HUES48 (cell line): ENCODE results near the gene FAM163A.
"Not testable (repeated sequence)": the region's sequence is repeated elsewhere in the genome, so short reads cannot be mapped to it uniquely, and the experiment has no call there.

Experiments
- H3K27ac ChIP-seq: one replicate; pipeline ENCODE4 v1.7.0; 2013; ENCODE audit warnings: low read depth, low read length, inconsistent platforms
- H3K27me3 ChIP-seq: 2 replicates; pipeline ENCODE4 v1.6.1; 2013; ENCODE audit warnings: mild to moderate bottlenecking, low read length; ENCODE audit not compliant: control insufficient read depth, insufficient read depth
- H3K36me3 ChIP-seq: 2 replicates; pipeline ENCODE4 v1.6.1; 2013; ENCODE audit warnings: low read length; ENCODE audit not compliant: control insufficient read depth, insufficient read depth
- H3K4me1 ChIP-seq: 2 replicates; pipeline ENCODE4 v1.6.1; 2013; ENCODE audit warnings: mild to moderate bottlenecking, low read length; ENCODE audit not compliant: control insufficient read depth, insufficient read depth
- H3K4me3 ChIP-seq: 2 replicates; pipeline ENCODE4 v1.5.1; 2013; ENCODE audit warnings: mild to moderate bottlenecking, low read depth, low read length
- H3K9ac ChIP-seq: 2 replicates; pipeline ENCODE4 v1.6.1; 2013; ENCODE audit warnings: mild to moderate bottlenecking, low read depth, low read length, moderate library complexity
- H3K9me3 ChIP-seq: 2 replicates; pipeline ENCODE4 v1.6.1; 2013; ENCODE audit warnings: low read length; ENCODE audit not compliant: control insufficient read depth, insufficient read depth

FAM163A gene

DNA sequence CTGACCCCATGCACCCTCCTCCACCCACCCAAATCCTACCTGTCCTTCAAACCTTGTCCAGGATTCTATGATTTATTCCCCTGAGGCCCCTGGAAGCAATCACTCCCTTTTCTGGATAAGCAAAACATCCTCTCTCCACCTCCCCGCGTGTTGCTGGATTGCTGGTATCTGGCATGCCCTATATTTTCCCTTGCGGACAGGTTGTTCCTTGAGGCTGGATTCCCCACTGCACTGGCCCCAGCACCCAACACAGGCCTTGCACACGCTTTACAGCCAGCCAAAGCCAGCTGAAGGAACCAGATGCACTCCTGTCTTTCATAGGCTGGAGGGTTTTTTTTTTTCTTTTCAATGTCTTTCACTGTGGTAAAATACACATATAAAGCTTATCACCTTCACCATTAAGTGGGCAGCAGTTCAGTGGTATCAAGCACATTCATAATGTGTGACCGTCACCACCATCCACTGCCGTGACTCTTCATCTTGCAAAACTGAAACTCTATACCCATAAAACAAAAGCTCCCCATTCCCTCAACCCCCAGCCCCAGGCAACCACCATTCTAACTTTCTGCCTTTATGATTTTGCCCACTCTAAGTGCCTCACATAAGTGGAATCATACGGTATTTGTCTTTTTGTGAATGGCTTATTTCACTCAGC lies 83.7 kb downstream of the FAM163A start:
- no peaks in the 10 kb centered on the region for H3K9me3 ChIP-seq
- H3K9ac ChIP-seq, result no peak overlapping the region
- no peak overlapping the region for H3K4me3 ChIP-seq
- H3K27ac ChIP-seq, result no peak overlapping the region
- no peaks in the 10 kb centered on the region for H3K27me3 ChIP-seq
- H3K36me3 ChIP-seq, result no peaks in the 10 kb centered on the region
- H3K4me1 ChIP-seq, result peaks cover under 1% of the 10 kb centered on the region; the same call in 1 of the 2 replicates

DNA sequence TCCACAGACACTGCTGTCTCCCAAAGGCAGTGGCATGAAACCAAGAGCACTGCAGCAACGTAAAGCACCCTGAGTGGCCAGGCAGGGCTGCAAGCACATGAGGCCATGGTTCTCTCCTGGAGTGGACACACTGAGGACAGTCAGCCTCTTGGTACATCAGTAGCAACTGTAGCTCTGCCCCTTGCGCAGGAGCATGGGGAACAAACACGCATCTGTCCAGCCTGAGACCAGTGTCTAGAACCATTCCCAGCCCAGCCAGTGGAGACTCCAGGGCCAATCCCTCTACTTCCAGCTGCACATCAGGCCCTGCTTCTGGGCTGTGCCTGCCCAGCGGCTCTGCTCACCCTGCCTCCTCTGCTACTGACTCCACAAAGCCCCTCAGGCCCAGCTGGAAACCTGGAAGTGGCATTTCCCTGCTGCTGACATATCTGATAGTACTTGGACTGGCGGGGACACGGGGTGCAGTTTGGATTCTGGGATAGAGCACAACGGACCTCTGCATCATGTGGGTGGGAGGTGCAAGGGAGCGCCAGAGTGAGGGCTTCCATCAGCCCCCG lies 85.5 kb downstream of the FAM163A start:
- H3K27ac ChIP-seq, result no peak overlapping the region
- no peak overlapping the region for H3K9ac ChIP-seq
- no peaks in the 10 kb centered on the region for H3K36me3 ChIP-seq
- no peak overlapping the region for H3K4me3 ChIP-seq
- H3K4me1 ChIP-seq, result peaks cover 14% of the 10 kb centered on the region
- no peaks in the 10 kb centered on the region for H3K9me3 ChIP-seq
- no peaks in the 10 kb centered on the region for H3K27me3 ChIP-seq

DNA sequence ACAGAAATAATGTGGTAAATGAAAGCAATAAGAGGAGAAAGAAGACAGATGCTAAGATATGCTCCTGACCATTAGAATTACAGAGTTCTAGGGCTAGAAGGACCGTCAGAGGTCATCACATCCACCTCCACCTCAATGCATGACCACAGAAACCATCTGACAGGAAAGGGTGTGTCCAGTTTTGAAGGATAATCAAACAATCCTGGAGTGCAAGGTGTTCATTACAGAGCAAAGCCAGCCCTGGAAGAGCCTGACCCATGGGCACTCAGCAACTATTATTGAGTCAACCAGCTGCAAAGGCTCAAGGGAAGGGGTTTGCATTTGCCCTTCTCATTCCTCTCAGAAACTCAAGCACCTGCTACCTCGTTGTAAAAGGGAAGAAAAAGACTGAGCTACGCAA lies 88.1 kb downstream of the FAM163A start:
- Histone ChIP-seq H3K27ac (no peak overlapping the region), H3K36me3 (no peaks in the 10 kb centered on the region), H3K9me3 (no peaks in the 10 kb centered on the region), H3K4me1 (peaks cover 21% of the 10 kb centered on the region), H3K9ac (no peak overlapping the region), H3K27me3 (no peaks in the 10 kb centered on the region), H3K4me3 (no peak overlapping the region)

DNA sequence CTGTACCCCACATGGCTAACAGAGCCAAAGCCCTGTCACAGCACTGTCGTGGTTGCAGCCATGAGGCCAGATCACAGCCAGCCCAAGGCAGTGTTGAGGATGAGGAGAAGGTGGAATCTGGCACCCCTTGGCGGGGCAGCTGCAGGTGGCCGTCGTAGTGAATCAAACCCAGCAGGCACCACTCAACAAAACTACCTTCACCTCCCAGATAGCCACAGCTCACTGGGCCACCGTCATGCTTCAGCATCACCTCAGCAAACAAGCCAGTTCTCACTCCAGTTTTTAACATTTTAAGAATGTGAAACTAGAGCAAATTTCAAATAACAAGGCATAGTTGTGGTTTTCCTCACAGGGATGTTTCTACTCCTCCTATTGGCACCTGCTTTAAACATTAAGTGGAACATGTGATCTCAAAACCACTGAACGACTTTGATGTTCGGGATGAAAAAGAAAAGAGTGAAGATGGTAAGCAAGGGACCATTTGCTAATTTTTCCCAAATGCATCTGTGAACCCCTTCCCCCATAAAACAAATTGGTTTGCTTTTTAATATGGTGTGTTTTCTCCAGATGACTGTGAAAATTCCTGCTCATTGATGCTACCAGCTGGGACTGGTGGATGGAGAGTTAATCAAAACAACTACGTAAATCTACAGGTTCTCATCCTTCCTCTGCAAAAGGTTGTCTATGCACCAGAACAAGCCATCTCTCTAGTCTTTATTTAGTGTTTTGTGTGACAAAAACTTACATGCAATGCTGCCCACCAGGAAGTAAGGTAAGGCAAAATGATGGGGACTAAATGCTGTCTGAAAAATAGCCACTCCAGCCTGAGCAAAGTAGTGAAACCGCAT lies 89.0 kb downstream of the FAM163A start:
- Histone ChIP-seq H3K36me3 (no peaks in the 10 kb centered on the region), H3K27ac (no peak overlapping the region), H3K9ac (no peak overlapping the region), H3K4me1 (peaks cover 21% of the 10 kb centered on the region), H3K9me3 (no peaks in the 10 kb centered on the region), H3K27me3 (no peaks in the 10 kb centered on the region), H3K4me3 (no peak overlapping the region)

DNA sequence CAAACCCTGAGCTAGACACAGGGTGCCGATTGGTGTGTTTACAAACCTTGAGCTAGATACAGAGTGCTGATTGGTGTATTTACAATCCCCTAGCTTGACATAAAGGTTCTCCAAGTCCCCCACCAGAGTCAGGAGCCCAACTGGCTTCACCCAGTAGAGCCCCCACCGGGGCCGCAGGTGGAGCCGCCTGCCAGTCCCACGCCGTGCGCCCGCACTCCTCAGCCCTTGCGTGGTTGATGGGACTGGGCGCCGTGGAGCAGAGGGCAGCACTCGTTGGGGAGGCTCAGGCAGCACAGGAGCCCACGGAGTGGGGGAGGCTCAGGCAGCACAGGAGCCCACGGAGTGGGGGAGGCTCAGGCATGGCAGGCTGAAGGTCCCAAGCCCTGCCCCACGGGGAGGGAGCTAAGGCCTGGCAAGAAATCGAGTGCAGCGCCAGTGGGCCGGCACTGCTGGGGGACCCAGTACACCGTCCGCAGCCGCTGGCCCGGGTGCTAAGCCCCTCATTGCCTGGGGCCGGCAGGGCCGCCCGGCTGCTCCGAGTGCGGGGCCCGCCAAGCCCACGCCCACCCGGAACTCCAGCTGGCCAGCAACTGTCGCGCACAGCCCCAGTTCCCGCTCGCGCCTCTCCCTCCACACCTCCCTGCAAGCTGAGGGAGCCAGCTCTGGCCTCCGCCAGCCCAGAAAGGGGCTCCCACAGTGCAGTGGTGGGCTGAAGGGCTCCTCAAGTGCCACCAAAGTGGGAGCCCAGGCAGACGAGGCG lies 93.8 kb downstream of the FAM163A start:
- H3K4me1 ChIP-seq, result peaks cover 19% of the 10 kb centered on the region
- H3K27ac ChIP-seq, H3K27me3 ChIP-seq, H3K36me3 ChIP-seq, H3K4me3 ChIP-seq, H3K9ac ChIP-seq, H3K9me3 ChIP-seq: not testable (repeated sequence)

DNA sequence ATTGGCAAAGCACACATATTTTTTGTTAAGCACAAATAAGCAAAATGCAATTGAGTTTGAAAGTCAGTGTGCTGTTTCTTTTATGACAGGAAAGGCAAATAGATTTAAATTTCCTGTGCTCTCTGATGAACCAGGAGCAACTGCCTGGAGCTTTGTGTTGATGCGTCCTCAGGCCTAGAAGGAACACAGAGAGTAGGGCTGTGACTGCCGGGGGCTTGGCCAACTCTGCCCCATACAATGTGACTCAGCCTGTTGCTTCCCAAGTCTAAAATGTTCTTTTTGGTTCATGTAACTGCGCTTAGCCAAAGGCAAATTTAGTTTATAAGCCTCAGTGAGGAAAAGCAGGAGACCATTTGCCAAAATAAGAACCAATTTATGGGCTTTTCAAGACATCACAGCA lies 97.0 kb downstream of the FAM163A start:
- H3K36me3 ChIP-seq, result peaks cover 5% of the 10 kb centered on the region; the same call in 1 of the 2 replicates
- H3K4me3 ChIP-seq, result no peak overlapping the region
- H3K27me3 ChIP-seq, result no peaks in the 10 kb centered on the region
- no peak overlapping the region for H3K27ac ChIP-seq
- H3K9me3 ChIP-seq, result no peaks in the 10 kb centered on the region
- H3K9ac ChIP-seq, result no peak overlapping the region
- H3K4me1 ChIP-seq, result no peaks in the 10 kb centered on the region

DNA sequence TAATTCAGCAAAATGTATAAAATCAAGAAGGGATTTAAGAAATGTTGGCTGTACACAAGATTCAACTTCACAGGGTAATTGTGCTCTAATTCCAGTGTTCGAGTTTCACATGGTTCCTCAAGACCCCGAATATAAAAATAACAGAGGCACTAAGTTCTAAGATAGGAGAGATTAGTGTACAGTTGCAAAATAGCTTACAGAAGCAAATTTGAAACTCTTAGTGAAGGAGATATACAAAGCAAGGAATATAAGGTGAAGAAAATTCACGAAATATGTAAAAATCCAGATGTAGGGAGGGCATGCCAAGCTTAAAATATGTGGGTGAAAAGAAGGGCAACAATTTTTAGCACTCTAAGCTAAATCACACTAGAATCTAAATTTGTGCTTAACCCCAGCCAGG lies 105.1 kb downstream of the FAM163A start:
- Histone ChIP-seq H3K4me3 (no peak overlapping the region), H3K27me3 (no peaks in the 10 kb centered on the region), H3K9me3 (no peaks in the 10 kb centered on the region), H3K36me3 (peaks cover 66% of the 10 kb centered on the region), H3K4me1 (no peaks in the 10 kb centered on the region), H3K9ac (no peak overlapping the region), H3K27ac (no peak overlapping the region)

DNA sequence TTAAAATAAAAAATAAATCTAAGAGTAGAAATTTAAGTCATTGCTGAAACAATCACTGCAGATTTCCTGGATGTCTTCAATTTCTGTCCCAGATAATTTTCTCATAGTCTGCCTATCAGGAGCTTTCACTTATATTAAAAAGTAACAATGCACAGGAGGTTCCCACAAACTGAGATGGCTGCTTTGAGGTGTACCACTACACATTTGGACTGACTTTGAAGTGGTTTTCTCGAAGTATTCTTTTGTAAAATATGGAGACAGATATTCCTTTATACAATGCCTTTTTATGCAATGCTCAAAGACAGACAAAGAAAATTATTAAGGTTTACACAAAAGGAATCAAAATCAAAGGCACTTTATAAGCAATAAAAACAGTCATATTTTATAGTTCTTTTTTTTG lies 110.0 kb downstream of the FAM163A start:
- peaks cover 45% of the 10 kb centered on the region for H3K36me3 ChIP-seq
- no peaks in the 10 kb centered on the region for H3K9me3 ChIP-seq
- no peak overlapping the region for H3K27ac ChIP-seq
- H3K9ac ChIP-seq, result no peak overlapping the region
- H3K4me1 ChIP-seq, result no peaks in the 10 kb centered on the region
- no peak overlapping the region for H3K4me3 ChIP-seq
- H3K27me3 ChIP-seq, result no peaks in the 10 kb centered on the region

DNA sequence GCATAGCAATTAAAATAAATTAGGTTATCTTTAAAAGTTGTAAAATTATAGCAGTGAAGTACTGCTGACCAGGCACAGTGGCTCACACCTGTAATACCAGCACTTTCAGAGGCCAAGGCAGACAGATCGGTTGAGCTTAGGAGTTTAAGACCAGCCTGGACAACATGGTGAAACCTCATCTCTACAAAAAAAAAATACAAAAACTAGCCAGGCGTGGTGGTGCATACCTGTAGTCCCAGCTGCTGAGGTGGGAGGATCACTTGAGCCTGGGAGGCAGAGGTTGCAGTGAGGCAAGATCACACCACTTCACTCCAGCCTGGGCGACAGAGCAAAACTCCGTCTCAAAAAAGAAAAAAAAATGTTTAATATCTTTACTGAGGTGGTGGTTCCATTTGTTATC lies 112.7 kb downstream of the FAM163A start:
- H3K4me3 ChIP-seq, H3K9ac ChIP-seq, H3K4me1 ChIP-seq, H3K27me3 ChIP-seq, H3K9me3 ChIP-seq, H3K27ac ChIP-seq: not testable (repeated sequence)
- H3K36me3 ChIP-seq, result peaks cover 24% of the 10 kb centered on the region

DNA sequence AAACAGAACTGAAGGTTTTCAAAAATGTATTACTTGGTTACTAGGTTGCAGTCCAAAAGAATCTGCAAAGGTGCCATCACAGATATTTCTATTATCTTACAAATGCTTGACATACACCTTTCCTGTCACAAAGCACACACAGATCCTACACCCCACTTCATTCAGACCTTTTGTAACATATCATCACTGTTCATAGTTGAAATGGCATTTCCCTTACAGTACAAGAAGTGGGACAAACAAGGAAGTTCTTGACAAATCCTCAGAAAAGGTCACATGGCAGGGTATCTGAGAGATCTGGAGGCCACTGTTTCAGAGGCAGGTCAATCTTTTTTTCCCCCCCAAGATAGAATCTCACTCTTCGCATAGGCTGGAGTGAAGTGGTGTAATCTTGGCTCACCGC lies 113.2 kb downstream of the FAM163A start:
- no peak overlapping the region for H3K27ac ChIP-seq
- no peak overlapping the region for H3K9ac ChIP-seq
- no peaks in the 10 kb centered on the region for H3K27me3 ChIP-seq
- H3K36me3 ChIP-seq, result peaks cover 22% of the 10 kb centered on the region
- H3K4me1 ChIP-seq, result no peaks in the 10 kb centered on the region
- no peaks in the 10 kb centered on the region for H3K9me3 ChIP-seq
- H3K4me3 ChIP-seq, result no peak overlapping the region
